Retina (tissue), 1 donor: ENCODE measurements around the gene ZSWIM3.

Source experiments
- DNase-seq: peaks from one replicate; pipeline ENCODE4 v3.0.0-alpha.2; 2016

Gene ZSWIM3

GRCh38 chr20:45833030-45833882 lies 24.2 kb upstream of the ZSWIM3 start, which contains the start of gene SNX21:
Gene SNX21, plus strand, starts transcription at chr20:45833799. Its CDS starts 121 bp downstream, at chr20:45833920.
- peak; percentile 91 for DNase-seq

GRCh38 chr20:45833883-45834796 lies 23.3 kb upstream of the ZSWIM3 start:
- peak; percentile 92 for DNase-seq

- no peak for DNase-seq
Observed at GRCh38 chr20:45834797-45835161, 22.6 kb upstream of the ZSWIM3 start.

- no peak for DNase-seq
Observed at GRCh38 chr20:45835329-45835765, 22.1 kb upstream of the ZSWIM3 start.

GRCh38 chr20:45835825-45836224 lies 21.6 kb upstream of the ZSWIM3 start:
- DNase-seq, result no peak

- no peak for DNase-seq
Observed at GRCh38 chr20:45836841-45837240, 20.6 kb upstream of the ZSWIM3 start.

- DNase-seq, result no peak
Observed at GRCh38 chr20:45840700-45841198, 16.7 kb upstream of the ZSWIM3 start.

GRCh38 chr20:45841407-45842129 lies 15.8 kb upstream of the ZSWIM3 start:
- no peak for DNase-seq

GRCh38 chr20:45842169-45842812 lies 15.1 kb upstream of the ZSWIM3 start:
- no peak for DNase-seq

- DNase-seq, result no peak
Observed at GRCh38 chr20:45843506-45843905, 13.9 kb upstream of the ZSWIM3 start.

- DNase-seq, result no peak
Observed at GRCh38 chr20:45845452-45845851, 12.0 kb upstream of the ZSWIM3 start.

- DNase-seq, result no peak
Observed at GRCh38 chr20:45848421-45848820, 9.0 kb upstream of the ZSWIM3 start.

GRCh38 chr20:45848969-45849582 lies 8.3 kb upstream of the ZSWIM3 start:
- no peak for DNase-seq

GRCh38 chr20:45850238-45850637 lies 7.2 kb upstream of the ZSWIM3 start:
- no peak for DNase-seq

- no peak for DNase-seq
Observed at GRCh38 chr20:45850926-45851325, 6.5 kb upstream of the ZSWIM3 start.

GRCh38 chr20:45851501-45851900 lies 5.9 kb upstream of the ZSWIM3 start:
- no peak for DNase-seq

- no peak for DNase-seq
Observed at GRCh38 chr20:45852326-45852725, 5.1 kb upstream of the ZSWIM3 start.

GRCh38 chr20:45853484-45853883 lies 3.9 kb upstream of the ZSWIM3 start:
- DNase-seq, result no peak

- no peak for DNase-seq
Observed at GRCh38 chr20:45857882-45858216, 435 bp downstream of the ZSWIM3 start.

GRCh38 chr20:45859916-45860315 lies 2.5 kb downstream of the ZSWIM3 start:
- no peak for DNase-seq

- no peak for DNase-seq
Observed at GRCh38 chr20:45860560-45861220, 3.3 kb downstream of the ZSWIM3 start.
